Measurements from ENCODE around the gene CCDC182.

DNA sequence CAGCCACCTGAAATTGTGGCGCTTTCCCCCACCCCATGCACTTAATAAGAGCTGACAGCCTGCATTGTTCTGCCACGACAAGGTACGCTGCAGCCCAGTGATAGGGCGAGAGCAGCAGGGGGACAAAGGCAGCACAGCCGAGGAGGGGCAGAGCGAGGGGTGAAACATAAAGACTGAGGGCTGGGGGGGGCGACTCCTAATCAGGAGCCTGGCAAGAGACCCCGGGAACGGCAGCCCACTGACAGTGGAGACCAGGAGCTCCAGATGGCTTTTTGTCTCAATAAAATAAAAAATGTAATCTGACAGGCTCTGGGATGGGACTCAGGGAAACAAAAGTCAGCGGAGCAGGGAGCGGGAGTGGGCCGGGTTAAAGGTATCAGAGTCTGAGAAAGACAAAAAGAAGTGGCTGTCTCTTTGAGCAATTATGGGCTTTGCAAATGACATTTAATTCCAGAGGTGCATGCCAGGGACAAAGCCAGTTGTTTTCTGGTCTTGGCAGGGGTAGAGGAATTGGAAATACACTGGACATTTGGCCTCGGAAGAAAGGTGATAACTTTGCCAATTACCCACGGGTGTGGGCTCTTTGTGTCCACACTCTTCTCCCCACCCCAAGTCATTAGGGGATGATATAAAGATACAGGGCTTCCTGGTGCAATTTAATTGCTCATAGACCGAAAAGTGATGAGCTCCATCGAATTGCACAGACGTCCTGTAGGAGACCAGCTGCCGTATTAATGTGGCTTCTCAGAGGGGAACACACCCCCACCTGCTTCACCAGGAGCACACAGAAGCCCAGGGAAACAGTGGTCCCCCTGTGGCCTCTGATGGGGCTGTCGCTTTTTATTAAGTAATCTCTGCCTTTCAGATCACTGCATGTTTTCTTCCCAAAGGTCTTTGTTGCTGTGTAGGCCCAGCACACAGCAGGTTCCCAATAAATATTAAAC is 17.6 kb upstream of the CCDC182 start:
- TF ChIP-seq POLR2A (IDR thresholded peaks at IDR 0.05; ENCODE audit: low read length) (no peak), GATA1 (IDR thresholded peaks at IDR 0.05; ENCODE audit: low read depth, low read length) (no peak)

Data from erythroblast (primary cell).